GM21717 (cell line): ENCODE results near the gene GSTP1.
"Not testable (repeated sequence)": the region's sequence is repeated elsewhere in the genome, so short reads cannot be mapped to it uniquely, and the experiment has no call there.

Experiments used
- ATAC-seq: cut with Tn5 transposase; IDR thresholded peaks from one replicate; pipeline ENCODE4 v1.9.1; 2021; ENCODE audit warnings: mild to moderate bottlenecking, moderate library complexity; ENCODE audit not compliant: unreplicated experiment

GSTP1 gene

GRCh38 chr11:67583247-67584204, at the start of gene GSTP1:
Gene GSTP1, plus strand, starts transcription at chr11:67583812. Its CDS starts 32 bp downstream, at chr11:67583844.
- peak; percentile 55 for ATAC-seq

GRCh38 chr11:67534070-67534679, 49.4 kb upstream of the GSTP1 start:
- ATAC-seq, result no peak

GRCh38 chr11:67535561-67535960, 48.1 kb upstream of the GSTP1 start:
- no peak for ATAC-seq

- no peak for ATAC-seq
Observed at GRCh38 chr11:67538306-67538705, 45.3 kb upstream of the GSTP1 start.

- ATAC-seq, result no peak
Observed at GRCh38 chr11:67538823-67539505, 44.6 kb upstream of the GSTP1 start.

GRCh38 chr11:67539550-67539949, 44.1 kb upstream of the GSTP1 start:
- ATAC-seq, result no peak

GRCh38 chr11:67541198-67541597, 42.4 kb upstream of the GSTP1 start:
- no peak for ATAC-seq

- ATAC-seq, result no peak
Observed at GRCh38 chr11:67542169-67542568, 41.4 kb upstream of the GSTP1 start.

- no peak for ATAC-seq
Observed at GRCh38 chr11:67542971-67543370, 40.6 kb upstream of the GSTP1 start.

GRCh38 chr11:67543585-67543984, 40.0 kb upstream of the GSTP1 start:
- no peak for ATAC-seq

- no peak for ATAC-seq
Observed at GRCh38 chr11:67544616-67545242, 38.9 kb upstream of the GSTP1 start.

GRCh38 chr11:67545280-67545679, 38.3 kb upstream of the GSTP1 start:
- no peak for ATAC-seq

GRCh38 chr11:67548112-67548511, 35.5 kb upstream of the GSTP1 start:
- not testable (repeated sequence) for ATAC-seq

- no peak for ATAC-seq
Observed at GRCh38 chr11:67548555-67549110, 35.0 kb upstream of the GSTP1 start.

GRCh38 chr11:67551127-67551526, 32.5 kb upstream of the GSTP1 start:
- ATAC-seq, result no peak

- ATAC-seq, result not testable (repeated sequence)
Observed at GRCh38 chr11:67551697-67552096, 31.9 kb upstream of the GSTP1 start.

GRCh38 chr11:67556244-67556643, 27.4 kb upstream of the GSTP1 start:
- no peak for ATAC-seq

GRCh38 chr11:67558084-67558772, 25.4 kb upstream of the GSTP1 start:
- ATAC-seq, result no peak

GRCh38 chr11:67561971-67562619, 21.5 kb upstream of the GSTP1 start:
- ATAC-seq, result no peak
